OCI-LY3 (cell line): Measurements from ENCODE around the gene FSTL5.
A peak's percentile ranks its signal among the peaks of the same experiment; 100 is the strongest.

Experiments
- CTCF ChIP-seq: fragments of 200-600, 300-600 bp; sonication (generic); IDR thresholded peaks from 2 replicates; pipeline ENCODE4 v1.5.1; 2014; ENCODE audit warnings: antibody characterized with exemption, low read length, low read depth
- EZH2phosphoT487 ChIP-seq: fragments of 200-600 bp; shearing (Covaris generic); IDR thresholded peaks from 2 replicates; pipeline ENCODE4 v1.6.1; 2018; ENCODE audit warnings: antibody characterized with exemption, mixed run types, low read depth

DNA sequence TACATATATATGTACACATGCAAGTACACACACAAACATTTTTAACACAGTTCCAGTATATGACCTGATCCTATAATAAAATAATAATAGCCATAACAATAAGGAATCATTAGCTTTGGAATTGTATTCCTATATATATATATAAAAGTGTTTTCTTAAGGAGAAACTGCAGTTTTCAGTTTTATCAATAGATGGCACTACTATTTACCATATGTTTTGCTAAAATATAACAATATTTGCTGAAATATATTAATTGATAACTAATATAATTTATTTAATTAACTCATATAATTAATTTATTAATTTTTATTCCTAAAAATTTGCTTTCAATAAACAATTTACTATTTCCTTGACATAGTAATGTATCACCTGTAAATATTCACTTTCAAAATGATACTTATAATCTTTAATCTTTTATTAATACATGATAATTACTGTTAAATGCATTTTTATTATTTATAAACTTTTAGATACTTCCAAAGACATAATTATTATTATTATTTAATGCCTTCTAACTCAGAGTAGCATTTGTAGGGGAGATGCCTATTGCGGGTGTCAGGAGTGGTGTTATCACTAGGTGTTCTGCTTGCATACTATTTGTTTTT, 599.5 kb downstream of the FSTL5 start:
- TF ChIP-seq CTCF (peak; percentile 48), EZH2phosphoT487 (no peak)
